Gastroesophageal sphincter (tissue), 3 donors: Measurements from ENCODE around the gene ELAVL1.

Experiments used
- CTCF ChIP-seq, 4 experiments: fragments of 200-600 bp in 2 of 4; fragments of 450-650 bp in 2 of 4; sonication (generic) in 1 of 4; IDR thresholded peaks; one replicate each; pipeline ENCODE4 v1.5.1; 2017 to 2019; ENCODE audit warnings: antibody characterized with exemption in 4 of 4, mild to moderate bottlenecking in 2 of 4, moderate library complexity in 2 of 4
- POLR2A ChIP-seq, 2 donors: fragments of 450-650 bp; IDR thresholded peaks; one replicate each; pipeline ENCODE4 v1.6.1; 2017; ENCODE audit warnings: antibody characterized with exemption in 2 of 2, mild to moderate bottlenecking in 2 of 2, moderate library complexity in 1 of 2
- POLR2AphosphoS5 ChIP-seq: sonication (generic); formaldehyde crosslinking; IDR thresholded peaks from one replicate; pipeline ENCODE4 v1.6.1; 2017; ENCODE audit warnings: antibody characterized with exemption

GRCh38 chr19:7979011-7979410 lies 26.4 kb downstream of the ELAVL1 start:
- TF ChIP-seq CTCF (IDR thresholded peaks at IDR 0.05) (no peak), POLR2A (IDR thresholded peaks at IDR 0.05) (no peak), POLR2AphosphoS5 (no peak)
